HepG2 (cell line): ENCODE measurements around the gene GNAT2. TPM values are rescaled to one million over a fixed set of nuclear protein-coding genes. Genes with fewer than 3 reads are reported as not detected.
A peak's percentile ranks its signal among the peaks of the same experiment; 100 is the strongest.

Experiments
- ARID4A ChIP-seq: sonication (generic); formaldehyde crosslinking; IDR thresholded peaks from 2 replicates; pipeline ENCODE4 v1.5.0; 2020; ENCODE audit warnings: mild to moderate bottlenecking, missing genetic modification reagents, borderline replicate concordance
- EP300 ChIP-seq, 3 experiments: sonication (generic) in 1 of 3; formaldehyde crosslinking in 1 of 3; IDR thresholded peaks; 2 replicates each; pipeline versions ENCODE4 v1.5.1 to v1.6.1; 2011 to 2020; ENCODE audit warnings: low read depth in 2 of 3, low read length in 2 of 3, borderline replicate concordance in 1 of 3, improper control_type of control experiment in 1 of 3, mild to moderate bottlenecking in 1 of 3, missing genetic modification reagents in 1 of 3, moderate library complexity in 1 of 3
- FOXC1 ChIP-seq: sonication (generic); formaldehyde crosslinking; IDR thresholded peaks from 2 replicates; pipeline ENCODE4 v1.8.0; 2022; ENCODE audit warnings: mild to moderate bottlenecking, missing genetic modification reagents, borderline replicate concordance
- HHEX ChIP-seq: IDR thresholded peaks from 2 replicates; pipeline ENCODE4 v1.6.1; 2016; ENCODE audit warnings: control low read depth
- MTA1 ChIP-seq: sonication (generic); formaldehyde crosslinking; IDR thresholded peaks from 2 replicates; pipeline ENCODE4 v1.4.0; 2020; ENCODE audit warnings: missing genetic modification reagents, mild to moderate bottlenecking, borderline replicate concordance
- PHF8 ChIP-seq: sonication (generic); formaldehyde crosslinking; IDR thresholded peaks from 2 replicates; pipeline ENCODE4 v1.5.0; 2020; ENCODE audit warnings: missing genetic modification reagents
- SOX5 ChIP-seq: IDR thresholded peaks from 2 replicates; pipeline ENCODE4 v1.6.1; 2016; ENCODE audit warnings: borderline replicate concordance
- XRCC5 ChIP-seq: fragments of 200-400 bp; formaldehyde crosslinking; optimal IDR thresholded peaks from 2 replicates; pipeline ENCODE3; 2017; ENCODE audit warnings: mild to moderate bottlenecking, low read length
- ZBTB7B ChIP-seq: sonication (generic); formaldehyde crosslinking; IDR thresholded peaks from 2 replicates; pipeline ENCODE4 v1.4.0; 2020; ENCODE audit warnings: missing genetic modification reagents
- ZNF124 ChIP-seq: sonication (generic); formaldehyde crosslinking; IDR thresholded peaks from 2 replicates; pipeline ENCODE4 v1.4.0; 2020; ENCODE audit warnings: missing genetic modification reagents
- ZNF484 ChIP-seq: sonication (generic); formaldehyde crosslinking; IDR thresholded peaks from 2 replicates; pipeline ENCODE4 v1.5.1; 2020; ENCODE audit warnings: mild to moderate bottlenecking, low read depth, missing genetic modification reagents, borderline replicate concordance
- ZNF563 ChIP-seq: sonication (generic); formaldehyde crosslinking; IDR thresholded peaks from 2 replicates; pipeline ENCODE4 v1.8.0; 2022; ENCODE audit warnings: mild to moderate bottlenecking, moderate library complexity, missing genetic modification reagents
- ZNF740 ChIP-seq: sonication (generic); formaldehyde crosslinking; IDR thresholded peaks from 2 replicates; pipeline ENCODE4 v1.4.0; 2020; ENCODE audit warnings: missing genetic modification reagents
- ZNF761 ChIP-seq: sonication (generic); formaldehyde crosslinking; conservative IDR thresholded peaks from 2 replicates; pipeline ENCODE4 v1.4.0; 2020; ENCODE audit warnings: mild to moderate bottlenecking, missing genetic modification reagents
- polyA plus RNA-seq, 8 experiments: library from polyadenylated mRNA; depleted of rRNA in 3 of 8; stranded (reverse) in 7 of 8; unstranded in 1 of 8; fragments of >200 nt; fragmentation: Illumina TruSeq in 4 of 8; extraction: Trizol in 4 of 8; gene quantifications; 2 replicates each; pipeline versions ENCODE4 v1.2.1 to v1.2.3, GENCODE V29; 2011 to 2016; ENCODE audit warnings: low read depth in 4 of 8, missing spikeins in 1 of 8, mixed read lengths in 1 of 8; ENCODE audit not compliant: insufficient read depth in 1 of 8
- total RNA-seq, 5 experiments: library from RNA; depleted of rRNA; stranded (reverse); fragments of >200 nt; fragmentation: Illumina TruSeq; extraction: Trizol; gene quantifications; 2 replicates each; pipeline ENCODE4 v1.2.3, GENCODE V29; 2016; ENCODE audit warnings: low read depth in 1 of 5

GNAT2 gene
- total and polyA plus RNA-seq, 2 of the 13 experiments (the other 11 are each of a cell fraction or from before 2014, with no cell fraction given) = 0.08 to 0.20 TPM

GRCh38 chr1:109643385-109644230, 24.2 kb upstream of the GNAT2 start (continued):
- 0 out of 2 replicates have a peak, but pooled peaks have one; percentile 66 for TF ChIP-seq ZNF761 (CRISPR knock-in tag)
- TF ChIP-seq HHEX (CRISPR knock-in tag) = no peak
- TF ChIP-seq XRCC5 = peak; percentile 89
- TF ChIP-seq FOXC1 = peak; percentile 59; the same call in 1 of the 2 replicates
- 0 out of 2 replicates have a peak, but pooled peaks have one; percentile 45 for TF ChIP-seq ZNF740
- peak; percentile 56 for TF ChIP-seq ZBTB7B (CRISPR knock-in tag)
- peak; percentile 64; the same call in 1 of the 2 replicates for TF ChIP-seq ZNF563 (CRISPR knock-in tag)
- 0 out of 4 replicates have a peak, but pooled peaks of 1 of the 2 experiments have one; percentile 5 for TF ChIP-seq EP300 (IDR thresholded peaks at IDR 0.05; ENCODE audit: low read depth in 2 of 2, low read length in 2 of 2)
- TF ChIP-seq EP300 (CRISPR knock-in tag; IDR thresholded peaks at IDR 0.05; ENCODE audit: borderline replicate concordance) = no peak
- no peak for TF ChIP-seq ZNF124 (CRISPR knock-in tag)
- 0 out of 2 replicates have a peak, but pooled peaks have one; percentile 17 for TF ChIP-seq MTA1
- TF ChIP-seq ZNF484 = no peak
- TF ChIP-seq SOX5 (CRISPR knock-in tag) = 0 out of 2 replicates have a peak, but pooled peaks have one; percentile 7
- peak; percentile 40; the same call in 1 of the 2 replicates for TF ChIP-seq PHF8 (CRISPR knock-in tag)
- peak; percentile 46; the same call in 1 of the 2 replicates for TF ChIP-seq ARID4A (CRISPR knock-in tag)
